Measurements from ENCODE around the gene GOLPH3. TPM values are rescaled to one million over a fixed set of nuclear protein-coding genes. Genes with fewer than 3 reads are reported as not detected.
"Not testable (repeated sequence)": the region's sequence is repeated elsewhere in the genome, so short reads cannot be mapped to it uniquely, and the experiment has no call there.

The GOLPH3 gene
- total RNA-seq, 2 donors from 2014 or later, result 60.6 to 63.7 TPM

DNA sequence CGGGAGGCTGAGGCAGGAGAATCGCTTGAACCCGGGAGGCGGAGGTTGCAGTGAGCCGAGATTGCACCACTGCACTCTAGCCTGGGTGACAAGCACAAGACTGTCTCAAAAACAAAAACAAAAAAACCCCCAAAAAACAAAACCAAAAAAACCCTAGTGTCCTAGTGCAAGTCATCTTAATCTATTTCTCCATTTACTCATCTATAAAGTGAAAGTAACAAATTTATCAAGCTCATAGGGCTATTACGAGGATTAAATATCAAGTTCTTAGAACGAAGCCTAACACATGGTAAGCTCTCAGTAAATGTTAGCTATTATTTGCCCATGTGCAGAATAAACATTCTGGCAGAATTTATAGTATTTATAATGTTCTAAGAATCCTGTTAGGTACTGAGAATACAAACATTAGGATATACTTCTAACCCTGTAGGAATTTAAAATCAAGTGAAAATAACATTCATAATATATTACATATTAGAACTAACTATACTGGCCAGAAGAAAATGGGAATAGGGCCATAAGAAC lies 45.0 kb downstream of the GOLPH3 start:
- Histone ChIP-seq H3K4me3 (no peak overlapping the region), H3K9me3 (no peaks in the 10 kb centered on the region), H3K4me1 (peaks cover 0 to 8% of the 10 kb centered on the region in 2 donors), H3K27ac (no peak overlapping the region), H3K36me3 (peaks cover 26% of the 10 kb centered on the region), H3K27me3 (no peaks in the 10 kb centered on the region)
- TF ChIP-seq, protein P1, sequence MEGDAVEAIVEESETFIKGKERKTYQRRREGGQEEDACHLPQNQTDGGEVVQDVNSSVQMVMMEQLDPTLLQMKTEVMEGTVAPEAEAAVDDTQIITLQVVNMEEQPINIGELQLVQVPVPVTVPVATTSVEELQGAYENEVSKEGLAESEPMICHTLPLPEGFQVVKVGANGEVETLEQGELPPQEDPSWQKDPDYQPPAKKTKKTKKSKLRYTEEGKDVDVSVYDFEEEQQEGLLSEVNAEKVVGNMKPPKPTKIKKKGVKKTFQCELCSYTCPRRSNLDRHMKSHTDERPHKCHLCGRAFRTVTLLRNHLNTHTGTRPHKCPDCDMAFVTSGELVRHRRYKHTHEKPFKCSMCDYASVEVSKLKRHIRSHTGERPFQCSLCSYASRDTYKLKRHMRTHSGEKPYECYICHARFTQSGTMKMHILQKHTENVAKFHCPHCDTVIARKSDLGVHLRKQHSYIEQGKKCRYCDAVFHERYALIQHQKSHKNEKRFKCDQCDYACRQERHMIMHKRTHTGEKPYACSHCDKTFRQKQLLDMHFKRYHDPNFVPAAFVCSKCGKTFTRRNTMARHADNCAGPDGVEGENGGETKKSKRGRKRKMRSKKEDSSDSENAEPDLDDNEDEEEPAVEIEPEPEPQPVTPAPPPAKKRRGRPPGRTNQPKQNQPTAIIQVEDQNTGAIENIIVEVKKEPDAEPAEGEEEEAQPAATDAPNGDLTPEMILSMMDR (IDR thresholded peaks at IDR 0.05), result no peak
- DNase-seq (ENCODE audit: low spot score), result no peak

DNA sequence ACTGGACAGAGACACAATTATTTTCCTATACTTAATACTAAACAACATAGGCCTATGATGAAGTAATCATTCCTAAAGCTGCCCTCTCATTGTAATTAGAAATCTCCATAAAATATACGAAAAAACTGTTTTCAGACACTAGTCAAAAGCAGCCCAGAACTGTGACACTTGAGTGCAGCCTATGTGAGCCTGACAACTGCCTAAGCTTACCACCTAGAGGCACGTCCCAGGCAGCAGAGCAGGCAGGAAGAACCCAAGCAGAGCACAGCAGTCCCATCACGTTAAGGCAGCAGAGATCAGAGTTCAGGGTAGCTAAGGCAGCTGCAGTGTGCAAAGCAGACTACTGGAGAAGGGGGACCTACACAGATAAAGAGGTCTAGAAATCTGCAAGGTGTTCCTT lies 46.4 kb downstream of the GOLPH3 start:
- H3K4me1 ChIP-seq, result peaks cover 0 to 22% of the 10 kb centered on the region in 2 donors
- TF ChIP-seq, protein P1 (IDR thresholded peaks at IDR 0.05), result no peak
- no peak overlapping the region for H3K27ac ChIP-seq
- no peak overlapping the region for H3K4me3 ChIP-seq
- DNase-seq (ENCODE audit: low spot score), result no peak
- no peaks in the 10 kb centered on the region for H3K9me3 ChIP-seq
- H3K27me3 ChIP-seq, result no peaks in the 10 kb centered on the region
- peaks cover 22% of the 10 kb centered on the region for H3K36me3 ChIP-seq

DNA sequence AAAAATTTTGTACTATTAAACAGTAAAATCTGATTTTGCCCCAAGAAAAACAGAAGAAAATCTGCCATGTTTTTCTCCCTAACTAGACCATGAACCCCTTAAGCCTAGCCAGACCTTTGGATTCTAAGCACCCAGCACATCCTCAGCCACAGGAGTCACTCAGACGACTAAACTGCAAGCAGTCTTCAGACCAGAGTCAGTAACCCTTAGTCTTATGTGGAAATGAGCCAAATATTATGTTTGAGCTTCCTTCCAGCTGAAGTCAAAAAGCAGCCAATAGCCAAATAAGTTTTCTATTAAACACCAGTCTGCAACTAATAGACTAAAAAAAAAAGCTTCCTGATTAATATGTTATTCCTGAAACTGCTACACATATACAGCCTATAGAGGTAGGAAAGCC lies 47.4 kb downstream of the GOLPH3 start:
- H3K4me1 ChIP-seq, result peaks cover 0 to 22% of the 10 kb centered on the region in 2 donors

DNA sequence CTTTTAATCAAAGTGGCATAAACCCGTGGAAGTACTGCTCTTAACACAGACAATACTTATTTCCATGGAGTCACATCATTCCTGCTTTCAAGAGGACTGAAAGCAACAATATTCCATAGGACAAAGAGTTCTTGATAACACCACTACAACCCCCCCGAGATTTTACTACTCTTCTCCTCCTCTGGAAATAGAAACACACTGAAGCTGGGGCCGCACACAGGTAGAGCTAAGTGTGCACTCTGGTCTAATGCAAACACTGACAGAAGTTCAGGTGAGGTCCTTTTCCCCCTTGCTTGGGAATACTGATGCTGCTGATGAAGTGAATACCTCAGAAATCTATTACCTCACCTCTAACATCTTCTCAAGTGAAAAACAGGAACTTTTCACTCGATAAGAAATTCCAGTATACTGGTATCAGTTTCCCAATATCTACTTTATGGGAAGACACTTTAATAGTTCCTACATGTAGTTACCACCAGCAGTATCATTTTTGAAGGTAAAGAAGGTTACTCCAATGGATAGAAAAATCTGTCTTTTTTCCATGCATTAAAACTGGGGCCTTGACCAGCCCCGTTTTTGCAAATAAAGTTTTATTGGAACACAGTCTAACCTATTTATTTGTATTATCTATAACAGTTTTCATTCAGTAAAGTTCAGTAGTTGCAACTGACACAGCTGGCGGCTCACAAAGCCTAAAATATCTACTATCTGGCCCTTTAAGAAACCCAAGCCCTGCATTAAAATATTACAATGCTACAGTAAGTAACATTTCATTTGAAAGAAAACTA lies 50.0 kb downstream of the GOLPH3 start:
- TF ChIP-seq, protein P1 (IDR thresholded peaks at IDR 0.05), result no peak
- no peak for DNase-seq (ENCODE audit: low spot score)

More for the DNA sequence above, 47.4 kb downstream of the GOLPH3 start:
- no peak for DNase-seq (ENCODE audit: low spot score)
- Histone ChIP-seq H3K36me3 (peaks cover 25% of the 10 kb centered on the region), H3K27me3 (no peaks in the 10 kb centered on the region), H3K4me3 (no peak overlapping the region), H3K9me3 (no peaks in the 10 kb centered on the region), H3K27ac (no peak overlapping the region)
- TF ChIP-seq, protein P1 (IDR thresholded peaks at IDR 0.05), result no peak

DNA sequence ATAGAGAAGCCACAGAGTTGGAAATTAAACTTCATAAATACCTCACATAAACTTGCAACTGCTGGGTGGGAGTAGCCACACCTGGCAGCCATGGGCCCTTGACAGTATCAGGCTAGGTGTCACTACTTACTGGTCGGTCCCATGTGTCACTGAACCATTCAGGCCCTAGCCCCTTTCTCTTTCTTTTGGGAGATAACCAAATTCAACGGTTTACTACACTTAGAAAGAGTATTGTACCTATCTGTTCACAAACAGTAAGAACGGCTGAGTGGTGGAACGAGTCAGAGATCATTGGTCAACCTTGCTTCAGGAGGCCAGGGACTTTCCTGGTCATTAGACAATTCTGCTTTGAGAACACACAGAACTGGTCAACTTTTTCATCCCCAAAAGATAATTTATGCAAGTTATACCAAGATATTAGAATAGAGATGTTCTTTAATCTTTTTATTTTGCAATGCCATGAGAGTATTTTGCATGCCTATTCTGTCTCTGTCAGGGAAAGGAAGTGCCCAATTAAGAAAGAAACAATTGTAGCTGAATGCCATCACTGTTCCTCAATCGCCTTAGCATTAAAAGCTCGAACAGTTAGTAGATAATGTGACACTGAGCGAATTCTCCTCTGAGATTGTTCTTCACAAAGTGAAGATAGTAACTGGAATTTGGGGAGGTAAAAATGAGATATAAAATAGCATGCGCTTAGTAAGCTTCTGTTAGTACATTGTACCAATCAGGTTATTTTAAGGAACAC lies 50.9 kb downstream of the GOLPH3 start:
- H3K27ac ChIP-seq, result peak overlapping the region in 1 of 2 donors; percentile 1
- H3K27me3 ChIP-seq, result no peaks in the 10 kb centered on the region
- H3K9me3 ChIP-seq, result no peaks in the 10 kb centered on the region
- peaks cover 50% of the 10 kb centered on the region for H3K36me3 ChIP-seq
- TF ChIP-seq, protein P1 (IDR thresholded peaks at IDR 0.05), result no peak
- DNase-seq (ENCODE audit: low spot score), result no peak
- H3K4me1 ChIP-seq, result peaks cover 0 to 17% of the 10 kb centered on the region in 2 donors
- no peak overlapping the region for H3K4me3 ChIP-seq

More for the DNA sequence above, 50.0 kb downstream of the GOLPH3 start:
- Histone ChIP-seq H3K4me3 (no peak overlapping the region), H3K4me1 (peaks cover 0 to 17% of the 10 kb centered on the region in 2 donors), H3K27ac (no peak overlapping the region), H3K9me3 (no peaks in the 10 kb centered on the region), H3K27me3 (no peaks in the 10 kb centered on the region), H3K36me3 (peaks cover 50% of the 10 kb centered on the region)

DNA sequence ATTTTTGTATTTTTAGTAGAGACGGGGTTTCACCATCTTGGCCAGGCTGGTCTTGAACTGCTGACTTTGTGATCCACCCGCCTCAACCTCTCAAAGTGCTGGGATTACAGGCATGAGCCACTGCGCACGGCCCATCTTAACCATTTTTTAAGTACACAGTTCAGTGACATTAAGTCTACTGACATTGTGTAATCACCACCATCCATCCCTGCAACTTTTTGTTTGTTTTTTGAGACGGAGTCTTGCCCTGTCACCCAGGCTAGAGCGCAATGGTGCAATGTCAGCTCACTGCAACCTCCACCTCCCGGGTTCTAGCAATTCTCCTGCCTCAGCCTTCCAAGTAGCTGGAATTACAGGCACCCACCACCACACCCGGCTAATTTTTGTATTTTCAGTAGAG lies 55.2 kb downstream of the GOLPH3 start:
- not testable (repeated sequence) for H3K4me3 ChIP-seq; H3K27ac ChIP-seq; H3K9me3 ChIP-seq; H3K27me3 ChIP-seq; DNase-seq (ENCODE audit: low spot score)
- Histone ChIP-seq H3K36me3 (peaks cover 35% of the 10 kb centered on the region), H3K4me1 (peaks cover 0 to 12% of the 10 kb centered on the region in 2 donors)
